ENCODE data around the gene WBP11. TPM values are rescaled to one million over a fixed set of nuclear protein-coding genes. Genes with fewer than 3 reads are reported as not detected.
A peak's percentile ranks its signal among the peaks of the same experiment; 100 is the strongest.

Gene WBP11
- total and polyA plus RNA-seq, 2 of the 13 experiments (the other 11 are each of a cell fraction or from before 2014, with no cell fraction given): 7.6 to 31.0 TPM

DNA sequence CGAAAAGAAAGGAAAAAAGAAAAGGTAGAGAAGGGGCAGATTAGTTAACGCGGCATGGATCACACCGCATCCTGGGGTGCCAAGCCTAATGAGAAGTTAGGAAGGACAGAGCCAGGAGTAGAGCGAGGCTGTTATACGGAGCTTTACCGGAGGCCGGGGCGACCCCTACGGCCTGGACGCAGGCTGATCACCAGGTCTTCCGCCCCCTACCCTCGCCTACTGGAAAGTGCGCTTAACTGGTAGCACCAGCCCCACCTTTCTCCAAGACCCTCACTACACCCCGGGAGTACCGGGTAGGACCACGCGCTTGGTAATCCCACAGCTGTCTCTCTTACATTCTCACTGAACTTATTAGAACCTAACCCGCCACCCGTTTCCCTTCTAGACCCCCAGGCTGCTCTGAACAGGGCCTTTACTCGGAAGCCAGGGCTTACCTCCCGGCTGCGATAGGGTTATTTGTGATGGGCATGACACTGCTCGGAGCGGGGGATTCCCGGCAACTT lies 33.8 kb downstream of the WBP11 start (continued):
- TF ChIP-seq ZNF629 (CRISPR knock-in tag; conservative IDR thresholded peaks at IDR 0.05) (no peak; the same call in 1 of the 2 replicates), ISL2 (CRISPR knock-in tag; IDR thresholded peaks at IDR 0.05) (peak; percentile 35; the same call in 1 of the 2 replicates), ZEB1 (IDR thresholded peaks at IDR 0.05; ENCODE audit: insufficient replicate concordance, low read depth) (no peak), ZBTB49 (CRISPR knock-in tag; IDR thresholded peaks at IDR 0.05; ENCODE audit: borderline replicate concordance) (no peak), SIN3B (IDR thresholded peaks at IDR 0.05; ENCODE audit: low read length) (no peak), AHR (CRISPR knock-in tag; IDR thresholded peaks at IDR 0.05) (no peak), HOXA5 (CRISPR knock-in tag; IDR thresholded peaks at IDR 0.05) (peak; percentile 28; the same call in 1 of the 2 replicates), HIVEP1 (CRISPR knock-in tag; IDR thresholded peaks at IDR 0.05) (peak; percentile 62; the same call in 1 of the 2 replicates), ZNF513 (CRISPR knock-in tag; conservative IDR thresholded peaks at IDR 0.05) (no peak), HNF4G (IDR thresholded peaks at IDR 0.05; ENCODE audit: borderline replicate concordance, low read depth, low read length) (no peak), HNF4G (CRISPR knock-in tag; IDR thresholded peaks at IDR 0.05; ENCODE audit: borderline replicate concordance, low read depth) (no peak), CCDC6 (CRISPR knock-in tag; IDR thresholded peaks at IDR 0.05) (no peak), STAT5B (CRISPR knock-in tag; IDR thresholded peaks at IDR 0.05) (no peak), ZNF230 (CRISPR knock-in tag; IDR thresholded peaks at IDR 0.05) (peak; percentile 80; the same call in 1 of the 2 replicates), EEA1 (CRISPR knock-in tag; IDR thresholded peaks at IDR 0.05; ENCODE audit: borderline replicate concordance) (no peak), ZBTB7A (CRISPR knock-in tag; IDR thresholded peaks at IDR 0.05) (peak; percentile 54; the same call in 1 of the 2 replicates), ZBTB3 (CRISPR knock-in tag; IDR thresholded peaks at IDR 0.05; ENCODE audit: borderline replicate concordance, low read depth) (no peak), SRSF1 (optimal IDR thresholded peaks at IDR 0.05; ENCODE audit: low read depth, low read length) (no peak), JUNB (CRISPR knock-in tag; IDR thresholded peaks at IDR 0.05; ENCODE audit: borderline replicate concordance) (no peak), HHEX (CRISPR knock-in tag; IDR thresholded peaks at IDR 0.05) (no peak), ZNF777 (CRISPR knock-in tag; IDR thresholded peaks at IDR 0.05) (no peak), MAFK (conservative IDR thresholded peaks at IDR 0.05 in 1 of 2, IDR thresholded peaks at IDR 0.05 in 1 of 2; ENCODE audit: low read length in 2 of 2) (no peak)
- TF ChIP-seq, protein P1, sequence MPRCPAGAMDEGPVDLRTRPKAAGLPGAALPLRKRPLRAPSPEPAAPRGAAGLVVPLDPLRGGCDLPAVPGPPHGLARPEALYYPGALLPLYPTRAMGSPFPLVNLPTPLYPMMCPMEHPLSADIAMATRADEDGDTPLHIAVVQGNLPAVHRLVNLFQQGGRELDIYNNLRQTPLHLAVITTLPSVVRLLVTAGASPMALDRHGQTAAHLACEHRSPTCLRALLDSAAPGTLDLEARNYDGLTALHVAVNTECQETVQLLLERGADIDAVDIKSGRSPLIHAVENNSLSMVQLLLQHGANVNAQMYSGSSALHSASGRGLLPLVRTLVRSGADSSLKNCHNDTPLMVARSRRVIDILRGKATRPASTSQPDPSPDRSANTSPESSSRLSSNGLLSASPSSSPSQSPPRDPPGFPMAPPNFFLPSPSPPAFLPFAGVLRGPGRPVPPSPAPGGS (CRISPR knock-in tag; IDR thresholded peaks at IDR 0.05): no peak
- TF ChIP-seq, protein P2, sequence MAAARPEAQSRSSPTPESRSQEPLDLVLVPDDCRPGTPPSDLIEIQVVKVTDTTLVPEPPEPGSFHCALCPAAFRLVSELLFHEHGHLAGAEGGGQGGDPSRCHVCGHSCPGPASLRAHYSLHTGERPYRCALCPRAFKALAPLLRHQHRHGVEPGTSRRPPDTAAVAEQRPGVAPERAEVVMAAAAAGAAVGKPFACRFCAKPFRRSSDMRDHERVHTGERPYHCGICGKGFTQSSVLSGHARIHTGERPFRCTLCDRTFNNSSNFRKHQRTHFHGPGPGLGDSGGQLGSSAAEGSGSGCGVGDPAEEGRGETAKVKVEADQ (CRISPR knock-in tag; IDR thresholded peaks at IDR 0.05; ENCODE audit: borderline replicate concordance): no peak
